Measurements from ENCODE around the gene AUTS2. TPM values are rescaled to one million over a fixed set of nuclear protein-coding genes. Genes with fewer than 3 reads are reported as not detected.

AUTS2 gene
- total RNA-seq, 1 experiment from 2014 or later = 2.5 TPM

- no peak overlapping the region for H3K4me3 ChIP-seq (ENCODE audit: low read depth in 2 of 2, low read length in 2 of 2)
- H3K27me3 ChIP-seq (ENCODE audit: control insufficient read depth, insufficient read depth, low read length) = no peaks in the 10 kb centered on the region
- no TSS peak for BruUV-seq (replicated peaks)
- H3K27ac ChIP-seq (ENCODE audit: low read length) = no peak overlapping the region
- H3K4me1 ChIP-seq (ENCODE audit: control insufficient read depth, insufficient read depth, low read length) = no peaks in the 10 kb centered on the region
- ATAC-seq (no peak), DNase-seq (ENCODE audit: low read depth, low spot score) (no peak)
- TF ChIP-seq, protein P1, sequence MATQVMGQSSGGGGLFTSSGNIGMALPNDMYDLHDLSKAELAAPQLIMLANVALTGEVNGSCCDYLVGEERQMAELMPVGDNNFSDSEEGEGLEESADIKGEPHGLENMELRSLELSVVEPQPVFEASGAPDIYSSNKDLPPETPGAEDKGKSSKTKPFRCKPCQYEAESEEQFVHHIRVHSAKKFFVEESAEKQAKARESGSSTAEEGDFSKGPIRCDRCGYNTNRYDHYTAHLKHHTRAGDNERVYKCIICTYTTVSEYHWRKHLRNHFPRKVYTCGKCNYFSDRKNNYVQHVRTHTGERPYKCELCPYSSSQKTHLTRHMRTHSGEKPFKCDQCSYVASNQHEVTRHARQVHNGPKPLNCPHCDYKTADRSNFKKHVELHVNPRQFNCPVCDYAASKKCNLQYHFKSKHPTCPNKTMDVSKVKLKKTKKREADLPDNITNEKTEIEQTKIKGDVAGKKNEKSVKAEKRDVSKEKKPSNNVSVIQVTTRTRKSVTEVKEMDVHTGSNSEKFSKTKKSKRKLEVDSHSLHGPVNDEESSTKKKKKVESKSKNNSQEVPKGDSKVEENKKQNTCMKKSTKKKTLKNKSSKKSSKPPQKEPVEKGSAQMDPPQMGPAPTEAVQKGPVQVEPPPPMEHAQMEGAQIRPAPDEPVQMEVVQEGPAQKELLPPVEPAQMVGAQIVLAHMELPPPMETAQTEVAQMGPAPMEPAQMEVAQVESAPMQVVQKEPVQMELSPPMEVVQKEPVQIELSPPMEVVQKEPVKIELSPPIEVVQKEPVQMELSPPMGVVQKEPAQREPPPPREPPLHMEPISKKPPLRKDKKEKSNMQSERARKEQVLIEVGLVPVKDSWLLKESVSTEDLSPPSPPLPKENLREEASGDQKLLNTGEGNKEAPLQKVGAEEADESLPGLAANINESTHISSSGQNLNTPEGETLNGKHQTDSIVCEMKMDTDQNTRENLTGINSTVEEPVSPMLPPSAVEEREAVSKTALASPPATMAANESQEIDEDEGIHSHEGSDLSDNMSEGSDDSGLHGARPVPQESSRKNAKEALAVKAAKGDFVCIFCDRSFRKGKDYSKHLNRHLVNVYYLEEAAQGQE (IDR thresholded peaks at IDR 0.05; ENCODE audit: insufficient read depth in 1 of 2, low read depth in 2 of 2, low read length in 1 of 2) = no peak
- TF ChIP-seq, protein P2, sequence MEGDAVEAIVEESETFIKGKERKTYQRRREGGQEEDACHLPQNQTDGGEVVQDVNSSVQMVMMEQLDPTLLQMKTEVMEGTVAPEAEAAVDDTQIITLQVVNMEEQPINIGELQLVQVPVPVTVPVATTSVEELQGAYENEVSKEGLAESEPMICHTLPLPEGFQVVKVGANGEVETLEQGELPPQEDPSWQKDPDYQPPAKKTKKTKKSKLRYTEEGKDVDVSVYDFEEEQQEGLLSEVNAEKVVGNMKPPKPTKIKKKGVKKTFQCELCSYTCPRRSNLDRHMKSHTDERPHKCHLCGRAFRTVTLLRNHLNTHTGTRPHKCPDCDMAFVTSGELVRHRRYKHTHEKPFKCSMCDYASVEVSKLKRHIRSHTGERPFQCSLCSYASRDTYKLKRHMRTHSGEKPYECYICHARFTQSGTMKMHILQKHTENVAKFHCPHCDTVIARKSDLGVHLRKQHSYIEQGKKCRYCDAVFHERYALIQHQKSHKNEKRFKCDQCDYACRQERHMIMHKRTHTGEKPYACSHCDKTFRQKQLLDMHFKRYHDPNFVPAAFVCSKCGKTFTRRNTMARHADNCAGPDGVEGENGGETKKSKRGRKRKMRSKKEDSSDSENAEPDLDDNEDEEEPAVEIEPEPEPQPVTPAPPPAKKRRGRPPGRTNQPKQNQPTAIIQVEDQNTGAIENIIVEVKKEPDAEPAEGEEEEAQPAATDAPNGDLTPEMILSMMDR (IDR thresholded peaks at IDR 0.05) = no peak
- no peaks in the 10 kb centered on the region; the same call in 1 of the 2 replicates for H3K9me3 ChIP-seq (ENCODE audit: control insufficient read depth, insufficient read depth, low read depth, low read length)
- intact Hi-C loops (cut with micrococcal nuclease; ENCODE audit: unreplicated experiment) (no loop called here), in situ Hi-C loops (cut with HindIII; ENCODE audit: low pct_unique_long_range_greater_than_20kb, low sequenced_read_pairs) (no loop called here)
- H3K36me3 ChIP-seq (ENCODE audit: control insufficient read depth, insufficient read depth, low read length) = no peaks in the 10 kb centered on the region
- ChIA-PET CTCF (no interaction called here), POLR2A (no interaction called here)
These were observed 308.2 kb downstream of the AUTS2 start for GRCh38 chr7:69906283-69906995.

DNA sequence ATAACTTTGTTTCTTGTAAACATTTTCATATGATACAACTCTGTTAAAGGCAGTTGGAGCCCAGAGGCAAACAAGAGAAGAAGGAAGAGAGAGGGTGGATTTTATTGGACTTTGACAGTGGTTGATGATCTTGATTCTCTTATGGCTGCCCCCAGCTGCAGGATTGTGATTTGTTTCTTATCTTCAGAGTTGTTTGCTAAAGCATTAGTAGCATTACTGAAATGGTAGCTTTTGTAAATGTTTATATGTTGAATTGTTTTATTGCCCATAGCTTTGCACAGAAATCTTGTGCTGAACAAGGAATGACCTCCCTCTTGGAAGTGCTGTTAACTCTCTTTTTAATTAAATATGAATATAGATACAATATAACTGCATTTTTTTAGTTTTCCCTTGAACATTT, 309.4 kb downstream of the AUTS2 start:
- ChIA-PET POLR2A (no interaction called here), CTCF (no interaction called here)
- TF ChIP-seq TCF7L2 (IDR thresholded peaks at IDR 0.05; ENCODE audit: low read depth, low read length) (no peak), SIN3A (IDR thresholded peaks at IDR 0.05; ENCODE audit: borderline replicate concordance, insufficient read depth, low read depth, low read length) (no peak)
- TF ChIP-seq, protein P1 (IDR thresholded peaks at IDR 0.05; ENCODE audit: insufficient read depth in 1 of 2, low read depth in 2 of 2, low read length in 1 of 2) = no peak
- H3K4me1 ChIP-seq (ENCODE audit: control insufficient read depth, insufficient read depth, low read length) = no peaks in the 10 kb centered on the region
- ATAC-seq = no peak
- intact Hi-C loops (cut with micrococcal nuclease; ENCODE audit: unreplicated experiment) = no loop called here
- H3K27me3 ChIP-seq (ENCODE audit: control insufficient read depth, insufficient read depth, low read length) = no peaks in the 10 kb centered on the region
- no TSS peak for BruUV-seq (replicated peaks)
- H3K4me3 ChIP-seq (ENCODE audit: low read depth in 2 of 2, low read length in 2 of 2) = no peak overlapping the region
- no peak overlapping the region for H3K27ac ChIP-seq (ENCODE audit: low read length)
- DNase-seq (ENCODE audit: low read depth, low spot score) = no peak
- no peaks in the 10 kb centered on the region for H3K36me3 ChIP-seq (ENCODE audit: control insufficient read depth, insufficient read depth, low read length)
- H3K9me3 ChIP-seq (ENCODE audit: control insufficient read depth, insufficient read depth, low read depth, low read length) = no peaks in the 10 kb centered on the region; the same call in 1 of the 2 replicates
- in situ Hi-C loops (cut with HindIII; ENCODE audit: low pct_unique_long_range_greater_than_20kb, low sequenced_read_pairs) = no loop called here

All from Panc1 (cell line).